ENCODE measurements around the gene LRRC8A.
"Not testable (repeated sequence)": the region's sequence is repeated elsewhere in the genome, so short reads cannot be mapped to it uniquely, and the experiment has no call there.

DNA sequence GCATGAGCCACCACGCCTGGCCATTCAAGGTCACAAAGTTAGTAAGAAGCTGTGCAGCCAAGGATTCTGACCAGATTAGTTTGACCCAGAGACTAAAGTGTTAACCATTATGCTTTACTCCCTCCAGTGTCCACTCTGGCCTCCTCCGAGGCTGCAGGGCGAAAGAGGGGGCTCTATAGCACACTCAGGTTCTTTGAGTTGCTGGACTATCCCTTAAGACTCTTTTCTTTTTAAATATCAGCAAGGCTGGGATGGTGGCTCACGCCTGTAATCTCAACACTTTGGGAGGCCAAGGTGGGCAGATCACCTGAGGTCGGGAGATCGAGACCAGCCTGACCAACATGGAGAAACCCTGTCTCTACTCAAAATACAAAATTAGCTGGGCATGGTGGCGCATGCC, 63.0 kb downstream of the LRRC8A start:
- not testable (repeated sequence) for TF ChIP-seq CTCF (conservative IDR thresholded peaks at IDR 0.05; ENCODE audit: low read length); EZH2phosphoT487 (IDR thresholded peaks at IDR 0.05; ENCODE audit: borderline replicate concordance, low read depth, low read length)

Measured in OCI-LY7 (cell line).